DMS153 treated with DMSO at 0.1 percent for 48 hours (cell line): ENCODE results near the gene PIANP.
"Not testable (repeated sequence)": the region's sequence is repeated elsewhere in the genome, so short reads cannot be mapped to it uniquely, and the experiment has no call there.

Experiments
- DNase-seq: peaks from one replicate; lab custom pipeline; 2025; ENCODE audit not compliant: unreplicated experiment; lab: John Stamatoyannopoulos, UW

The PIANP gene

GRCh38 chr12:6708351-6708750, 7.7 kb upstream of the PIANP start:
- DNase-seq = not testable (repeated sequence)

- no peak for DNase-seq
These were observed 3.0 kb upstream of the PIANP start for GRCh38 chr12:6703631-6704030.

GRCh38 chr12:6701078-6701768, 608 bp upstream of the PIANP start:
- no peak for DNase-seq

GRCh38 chr12:6699989-6700645, 498 bp downstream of the PIANP start:
- DNase-seq = no peak

GRCh38 chr12:6699259-6699988, 1.2 kb downstream of the PIANP start:
- DNase-seq = no peak

GRCh38 chr12:6698352-6699046, 2.1 kb downstream of the PIANP start:
- no peak for DNase-seq

GRCh38 chr12:6697584-6698351, 2.8 kb downstream of the PIANP start:
- peak; percentile 39 for DNase-seq

GRCh38 chr12:6696690-6697583, 3.7 kb downstream of the PIANP start:
- DNase-seq = no peak

- DNase-seq = no peak
These were observed 5.1 kb downstream of the PIANP start for GRCh38 chr12:6695313-6696045.

- DNase-seq = no peak
These were observed 5.9 kb downstream of the PIANP start for GRCh38 chr12:6694701-6695100.

- DNase-seq = no peak
These were observed 6.7 kb downstream of the PIANP start for GRCh38 chr12:6693832-6694355.

GRCh38 chr12:6692888-6693287, 7.7 kb downstream of the PIANP start:
- no peak for DNase-seq

- no peak for DNase-seq
These were observed 9.1 kb downstream of the PIANP start for GRCh38 chr12:6691473-6691872.

- peak; percentile 96 for DNase-seq
These were observed 11.4 kb downstream of the PIANP start, which contains the start of gene ZNF384 for GRCh38 chr12:6688999-6689882. Gene ZNF384 (minus strand): TSS chr12:6689375. CDS start chr12:6679520, 9,855 bp downstream.

GRCh38 chr12:6688543-6688998, 12.0 kb downstream of the PIANP start:
- DNase-seq = no peak

GRCh38 chr12:6685814-6686213, 14.8 kb downstream of the PIANP start:
- no peak for DNase-seq

- DNase-seq = peak; percentile 7
These were observed 16.0 kb downstream of the PIANP start for GRCh38 chr12:6684609-6685008.

- no peak for DNase-seq
These were observed 23.7 kb downstream of the PIANP start for GRCh38 chr12:6676962-6677361.
